ENCODE measurements around the gene TRIO. TPM values are rescaled to one million over a fixed set of nuclear protein-coding genes. Genes with fewer than 3 reads are reported as not detected.

Gene TRIO
- polyA plus RNA-seq, 1 of the 3 experiments (the other 2 are of a cell fraction): 229 TPM

DNA sequence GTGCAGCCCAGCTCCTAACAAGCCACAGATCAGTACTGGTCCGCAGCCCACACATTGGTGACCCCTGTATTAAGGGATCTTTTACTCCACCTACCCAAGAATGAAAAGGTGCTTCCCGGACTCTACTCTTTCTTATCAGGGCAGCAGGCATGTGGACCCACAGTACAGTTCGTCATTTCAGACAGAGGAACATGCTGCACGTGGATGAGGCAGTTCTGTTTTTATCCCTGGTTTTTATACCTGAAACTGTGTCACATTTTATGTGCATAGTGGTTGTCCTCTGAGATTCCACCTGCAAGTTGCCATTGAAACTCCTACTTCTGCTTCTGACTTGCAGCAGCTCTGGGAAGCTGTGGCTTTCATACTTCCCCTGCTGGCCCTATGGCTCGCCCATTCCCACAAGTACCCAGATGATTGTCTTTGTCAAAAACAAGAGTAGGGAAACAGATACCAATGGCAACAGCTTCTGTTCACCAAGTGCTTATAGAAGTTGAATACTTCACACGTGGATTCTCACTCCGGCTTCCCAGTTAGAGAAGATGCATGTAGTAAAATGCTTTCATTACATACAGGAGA is 208.0 kb downstream of the TRIO start:
- H3K36me3 ChIP-seq (replicated peaks in 1 of 2; ENCODE audit: control insufficient read depth in 1 of 2, insufficient read depth in 2 of 2, low read length in 1 of 2): peaks cover 38 to 45% of the 10 kb centered on the region in 2 experiments
- no peak overlapping the region for H3K4me2 ChIP-seq
- H4K20me1 ChIP-seq (ENCODE audit: insufficient read depth): peaks cover 84% of the 10 kb centered on the region
- H3F3A ChIP-seq (replicated peaks; ENCODE audit: insufficient read depth): peaks cover 36% of the 10 kb centered on the region
- no peaks in the 10 kb centered on the region for H3K9me2 ChIP-seq
- ChIA-PET CTCF (interaction anchor here (0.7 to 3.7 kb wide), 30 partner anchors 9 to 663 kb away, joined by 3 to 42 read pairs (median 4); no protein-coding TSS in a partner anchor), POLR2A (no interaction called here)
- H3K9ac ChIP-seq: no peak overlapping the region
- 95% methylated on average over 6 of the region's 7 CpGs for WGBS (ENCODE audit: low lambda C conversion rate)
- H3K4me3 ChIP-seq (ENCODE audit: low read depth in 2 of 2, low read length in 1 of 2): no peak overlapping the region
- DNase-seq: no peak
- no peak overlapping the region for H2AFZ ChIP-seq (ENCODE audit: low read depth)
- H3K27me3 ChIP-seq (ENCODE audit: insufficient read depth): no peaks in the 10 kb centered on the region
- H3K79me2 ChIP-seq (ENCODE audit: insufficient read depth): peaks cover 77% of the 10 kb centered on the region
- peaks cover 2 to 11% of the 10 kb centered on the region in 2 experiments; a peak in 2 of 4 replicates for H3K4me1 ChIP-seq (ENCODE audit: control insufficient read depth in 1 of 2, insufficient read depth in 2 of 2, low read depth in 1 of 2, low read length in 1 of 2)
- no peak for TF ChIP-seq RFX5 (IDR thresholded peaks at IDR 0.05; ENCODE audit: low read length)
- TF ChIP-seq GABPA (IDR thresholded peaks at IDR 0.05; ENCODE audit: low read depth): no peak
- no peak for TF ChIP-seq SMC3 (IDR thresholded peaks at IDR 0.05; ENCODE audit: low read depth, low read length)
- no peak for TF ChIP-seq JUND (IDR thresholded peaks at IDR 0.05)
- TF ChIP-seq, protein P1, sequence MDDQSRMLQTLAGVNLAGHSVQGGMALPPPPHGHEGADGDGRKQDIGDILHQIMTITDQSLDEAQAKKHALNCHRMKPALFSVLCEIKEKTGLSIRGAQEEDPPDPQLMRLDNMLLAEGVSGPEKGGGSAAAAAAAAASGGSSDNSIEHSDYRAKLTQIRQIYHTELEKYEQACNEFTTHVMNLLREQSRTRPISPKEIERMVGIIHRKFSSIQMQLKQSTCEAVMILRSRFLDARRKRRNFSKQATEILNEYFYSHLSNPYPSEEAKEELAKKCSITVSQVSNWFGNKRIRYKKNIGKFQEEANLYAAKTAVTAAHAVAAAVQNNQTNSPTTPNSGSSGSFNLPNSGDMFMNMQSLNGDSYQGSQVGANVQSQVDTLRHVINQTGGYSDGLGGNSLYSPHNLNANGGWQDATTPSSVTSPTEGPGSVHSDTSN (IDR thresholded peaks at IDR 0.05): no peak
- TF ChIP-seq RCOR1 (IDR thresholded peaks at IDR 0.05; ENCODE audit: low read length): no peak
- no peak for TF ChIP-seq SIN3A (IDR thresholded peaks at IDR 0.05; ENCODE audit: borderline replicate concordance, low read depth, low read length)
- no peak for TF ChIP-seq EP300 (IDR thresholded peaks at IDR 0.05; ENCODE audit: borderline replicate concordance in 1 of 2, low read depth in 1 of 2, low read length in 1 of 2)
- TF ChIP-seq ELF1 (IDR thresholded peaks at IDR 0.05): no peak
- TF ChIP-seq, protein P2, sequence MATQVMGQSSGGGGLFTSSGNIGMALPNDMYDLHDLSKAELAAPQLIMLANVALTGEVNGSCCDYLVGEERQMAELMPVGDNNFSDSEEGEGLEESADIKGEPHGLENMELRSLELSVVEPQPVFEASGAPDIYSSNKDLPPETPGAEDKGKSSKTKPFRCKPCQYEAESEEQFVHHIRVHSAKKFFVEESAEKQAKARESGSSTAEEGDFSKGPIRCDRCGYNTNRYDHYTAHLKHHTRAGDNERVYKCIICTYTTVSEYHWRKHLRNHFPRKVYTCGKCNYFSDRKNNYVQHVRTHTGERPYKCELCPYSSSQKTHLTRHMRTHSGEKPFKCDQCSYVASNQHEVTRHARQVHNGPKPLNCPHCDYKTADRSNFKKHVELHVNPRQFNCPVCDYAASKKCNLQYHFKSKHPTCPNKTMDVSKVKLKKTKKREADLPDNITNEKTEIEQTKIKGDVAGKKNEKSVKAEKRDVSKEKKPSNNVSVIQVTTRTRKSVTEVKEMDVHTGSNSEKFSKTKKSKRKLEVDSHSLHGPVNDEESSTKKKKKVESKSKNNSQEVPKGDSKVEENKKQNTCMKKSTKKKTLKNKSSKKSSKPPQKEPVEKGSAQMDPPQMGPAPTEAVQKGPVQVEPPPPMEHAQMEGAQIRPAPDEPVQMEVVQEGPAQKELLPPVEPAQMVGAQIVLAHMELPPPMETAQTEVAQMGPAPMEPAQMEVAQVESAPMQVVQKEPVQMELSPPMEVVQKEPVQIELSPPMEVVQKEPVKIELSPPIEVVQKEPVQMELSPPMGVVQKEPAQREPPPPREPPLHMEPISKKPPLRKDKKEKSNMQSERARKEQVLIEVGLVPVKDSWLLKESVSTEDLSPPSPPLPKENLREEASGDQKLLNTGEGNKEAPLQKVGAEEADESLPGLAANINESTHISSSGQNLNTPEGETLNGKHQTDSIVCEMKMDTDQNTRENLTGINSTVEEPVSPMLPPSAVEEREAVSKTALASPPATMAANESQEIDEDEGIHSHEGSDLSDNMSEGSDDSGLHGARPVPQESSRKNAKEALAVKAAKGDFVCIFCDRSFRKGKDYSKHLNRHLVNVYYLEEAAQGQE (IDR thresholded peaks at IDR 0.05; ENCODE audit: low read depth, low read length): no peak
- no peak for TF ChIP-seq RAD21 (IDR thresholded peaks at IDR 0.05; ENCODE audit: low read length)
- no peak for TF ChIP-seq TEAD4 (IDR thresholded peaks at IDR 0.05; ENCODE audit: borderline replicate concordance, insufficient read depth)
- no peak for TF ChIP-seq NRF1 (IDR thresholded peaks at IDR 0.05; ENCODE audit: low read depth, low read length)
- TF ChIP-seq FOXM1 (IDR thresholded peaks at IDR 0.05; ENCODE audit: low read depth): no peak
- H3K27ac ChIP-seq (ENCODE audit: low read depth in 2 of 2, low read length in 1 of 2): no peak overlapping the region
- H3K9me3 ChIP-seq: no peaks in the 10 kb centered on the region
